Hippocampal formation (tissue), 2 donors: ENCODE measurements around the gene YPEL5.

Experiments
- DNase-seq, 2 donors: peaks; one replicate each; lab custom pipeline; 2025; lab: John Stamatoyannopoulos, UW

YPEL5 gene

DNA sequence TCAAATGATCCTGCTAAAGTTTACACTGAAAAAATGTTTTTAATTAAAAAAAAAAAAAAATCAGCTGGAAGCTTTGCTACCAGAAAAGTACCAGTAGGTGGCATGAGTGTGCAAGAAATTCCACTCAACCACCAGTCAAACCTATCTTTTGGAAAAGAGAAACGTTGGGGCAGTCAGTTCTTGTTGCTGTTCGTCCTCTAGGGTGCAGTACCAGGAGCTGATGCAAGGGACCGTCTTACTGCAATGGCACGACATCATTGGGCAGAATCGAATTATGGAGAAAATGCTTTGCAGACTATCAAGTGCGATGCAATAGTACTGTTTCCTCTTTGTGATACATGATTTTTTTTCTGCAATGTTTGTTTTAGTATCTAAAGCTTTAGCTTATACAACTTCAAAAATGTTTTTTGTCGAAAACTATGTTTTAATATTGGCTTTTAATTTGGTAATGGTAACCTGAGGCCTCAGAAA, 18.3 kb downstream of the YPEL5 start:
- DNase-seq: peak; percentile 29 to 91

DNA sequence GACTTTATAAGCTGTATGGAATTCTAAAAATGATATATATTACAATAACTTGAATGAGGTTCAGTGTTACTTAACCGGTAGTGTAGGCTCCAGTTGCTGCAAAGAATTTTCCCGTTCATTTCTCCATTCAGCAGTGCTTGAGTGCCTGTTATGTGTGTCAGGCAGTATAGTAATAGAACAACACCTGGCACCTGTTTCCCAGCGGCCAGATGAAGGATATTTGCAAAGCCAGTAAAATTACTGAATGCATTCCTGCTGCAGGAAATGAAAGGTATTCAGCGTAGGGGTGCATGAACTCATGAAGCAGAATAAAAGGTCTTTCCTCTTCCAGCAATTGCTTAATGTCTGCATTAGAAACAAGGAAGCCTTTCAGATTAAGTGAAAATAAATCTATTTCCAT, 18.8 kb downstream of the YPEL5 start:
- no peak for DNase-seq

DNA sequence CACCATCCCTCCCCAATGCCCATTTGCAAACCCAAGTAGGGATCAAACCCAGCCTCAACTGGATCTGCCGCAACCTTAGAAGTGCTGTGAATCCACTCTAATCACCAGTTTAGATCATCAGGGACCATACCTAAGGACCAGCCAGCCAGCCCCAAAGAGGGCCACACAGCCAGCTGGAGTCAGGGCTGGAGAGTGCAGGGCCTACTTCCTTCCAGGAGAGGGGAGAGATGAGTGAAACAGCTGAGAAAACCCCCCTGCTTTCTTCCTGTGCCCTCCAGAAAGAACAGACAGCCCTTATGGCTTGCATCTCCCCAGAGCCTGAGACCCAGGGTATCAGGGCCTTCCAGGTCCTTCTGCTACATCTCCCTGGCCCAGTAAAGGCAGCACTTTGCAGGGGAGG, 25.8 kb downstream of the YPEL5 start:
- DNase-seq: no peak

DNA sequence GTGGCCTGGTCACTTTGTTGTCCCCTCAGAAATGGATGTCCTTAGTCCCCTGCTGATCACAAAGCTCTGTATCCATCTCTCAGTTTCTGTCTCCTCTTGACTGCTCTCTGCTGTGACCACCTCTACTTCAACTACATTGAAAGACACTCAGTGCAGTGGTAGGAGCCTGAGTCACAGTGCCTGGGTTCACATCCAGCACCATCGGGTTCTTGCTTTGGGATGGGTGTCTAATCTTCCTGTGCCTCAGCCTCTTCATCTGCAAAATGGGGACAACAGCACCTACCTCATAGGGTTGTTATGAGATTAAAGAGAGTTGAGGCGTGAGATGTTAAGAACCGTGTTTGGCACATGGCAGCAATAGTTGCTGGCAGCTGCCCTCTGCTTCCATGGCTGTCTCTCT, 30.6 kb downstream of the YPEL5 start:
- DNase-seq: no peak

DNA sequence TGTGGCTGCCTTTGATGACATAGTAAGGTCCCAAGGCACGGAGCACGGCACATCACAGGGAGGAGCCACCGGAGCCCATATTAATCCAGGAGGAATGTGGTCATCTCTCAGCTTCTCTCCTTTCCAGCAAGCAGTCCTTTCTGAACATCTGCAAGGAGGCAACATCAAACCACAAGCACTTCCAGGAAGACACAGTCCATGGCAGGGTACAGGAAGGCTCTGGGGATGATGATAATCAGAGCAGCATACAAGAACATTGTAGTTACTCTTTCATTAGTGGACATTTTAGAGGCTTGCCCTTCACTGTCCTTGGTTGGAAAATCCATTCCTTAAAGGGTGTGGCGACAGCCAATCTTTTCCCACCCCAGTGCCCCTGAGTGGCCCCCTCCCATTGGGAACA, 31.1 kb downstream of the YPEL5 start:
- no peak for DNase-seq

DNA sequence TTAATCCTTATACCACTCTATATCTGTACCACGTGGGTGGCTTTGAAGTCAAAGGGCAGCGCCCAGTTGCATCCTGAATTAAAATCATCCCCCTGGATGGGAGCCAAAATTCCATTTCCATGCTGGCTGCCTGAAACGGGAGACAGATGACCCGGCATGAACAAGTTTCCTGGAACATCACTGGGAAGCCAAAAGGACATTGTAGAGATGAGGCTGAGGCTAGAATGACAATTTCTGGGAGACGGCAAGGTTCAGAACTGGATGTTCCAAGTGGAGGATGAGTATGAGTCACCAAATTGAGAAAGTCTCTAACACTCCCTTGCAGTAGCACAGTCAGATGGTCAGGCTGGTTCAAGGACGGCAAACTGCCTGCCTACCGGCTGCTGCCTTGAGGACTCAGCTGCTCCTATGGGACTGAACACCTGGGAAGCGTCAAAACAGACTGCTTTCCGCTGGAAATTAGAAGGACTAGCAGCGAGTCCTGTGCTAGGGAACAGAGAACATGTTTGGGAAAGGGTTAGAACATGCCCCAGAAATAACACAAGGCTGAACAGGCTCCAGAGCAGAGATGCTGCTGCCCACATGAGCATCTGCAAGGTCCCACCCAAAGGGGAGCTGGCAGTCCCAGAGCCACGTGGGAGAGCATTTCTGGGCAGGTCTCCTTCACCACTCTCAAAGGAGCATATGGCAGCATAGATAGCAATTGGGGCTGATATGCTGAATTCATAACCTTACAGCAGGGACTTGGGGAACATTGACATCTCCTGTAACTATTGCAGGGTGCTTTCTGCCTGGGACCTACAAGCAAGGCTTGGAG, 32.0 kb downstream of the YPEL5 start:
- peak; percentile 3 to 26 for DNase-seq

DNA sequence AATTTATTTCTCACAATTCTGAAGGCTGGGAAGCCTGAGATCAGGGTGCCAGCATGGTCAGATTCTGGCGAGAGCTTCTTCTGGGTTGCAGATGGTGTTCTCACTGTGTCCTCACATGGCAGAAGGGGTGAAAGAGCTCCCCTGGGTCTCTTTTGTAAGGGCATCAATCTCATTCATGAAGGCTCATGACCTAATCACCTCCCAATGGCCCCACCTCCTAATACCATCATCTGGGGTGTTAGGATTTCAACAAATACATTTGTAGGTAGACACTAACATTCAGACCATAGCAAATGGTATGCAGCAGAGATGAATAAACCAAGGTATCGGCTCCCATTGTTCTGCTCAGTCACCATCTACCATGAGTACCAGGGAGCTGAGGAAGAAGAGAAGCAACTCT, 32.7 kb downstream of the YPEL5 start:
- no peak for DNase-seq

DNA sequence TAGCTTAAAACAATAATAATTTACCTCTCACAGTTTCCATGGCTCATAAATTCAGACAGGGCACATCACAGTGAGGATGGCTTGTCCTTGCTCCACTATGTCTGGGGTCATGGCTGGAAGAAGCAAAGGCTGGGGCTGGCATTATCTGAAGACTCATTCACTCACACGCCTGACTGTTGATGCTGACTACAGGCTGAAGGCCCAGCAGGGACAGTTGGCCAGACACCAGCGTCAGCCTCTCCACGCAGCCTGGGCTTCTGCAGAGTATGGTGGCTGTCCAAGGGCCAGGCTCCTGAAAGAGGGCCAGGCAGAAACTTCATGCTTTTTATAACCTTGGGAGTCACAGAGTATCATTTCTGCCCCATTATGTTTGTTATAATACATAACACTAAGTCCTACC, 33.4 kb downstream of the YPEL5 start:
- no peak for DNase-seq

DNA sequence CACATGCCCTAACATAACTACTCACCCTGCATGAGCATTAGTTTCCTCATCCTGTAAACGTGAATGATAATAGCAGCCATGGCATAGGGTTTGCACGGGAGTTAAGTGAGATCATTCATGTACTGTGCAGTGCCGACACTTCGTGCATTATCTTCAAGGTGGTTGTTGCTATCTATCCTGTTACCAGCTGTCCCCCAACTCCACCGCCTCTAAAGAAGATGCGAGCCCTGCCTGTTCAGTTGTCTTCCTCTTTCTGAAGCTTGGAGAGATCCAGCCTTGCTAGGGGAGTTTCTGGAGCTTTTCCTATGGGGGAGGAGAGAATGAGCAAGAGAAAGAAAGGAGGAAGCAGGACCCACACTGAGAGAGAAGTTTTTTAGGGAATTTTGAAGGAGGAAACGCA, 34.4 kb downstream of the YPEL5 start:
- DNase-seq: no peak

DNA sequence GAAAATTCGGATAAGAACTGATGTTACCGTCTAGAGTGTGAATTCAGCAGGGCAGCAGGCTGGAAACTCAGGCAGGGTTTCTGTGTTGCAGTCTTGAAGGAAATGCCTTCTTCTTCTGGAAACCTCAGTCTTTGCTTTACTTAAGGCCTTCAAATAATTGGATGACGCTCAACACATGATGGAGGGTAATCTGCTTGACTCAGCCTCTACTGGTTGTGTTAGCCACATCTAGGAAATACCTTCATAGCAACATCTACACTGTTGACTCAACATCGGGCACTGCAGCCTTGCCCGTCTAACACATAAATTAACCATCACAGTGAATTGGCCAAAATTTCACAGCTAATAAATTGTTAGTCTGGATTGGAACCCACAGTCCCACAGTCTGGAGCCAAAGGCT, 37.2 kb downstream of the YPEL5 start:
- DNase-seq: no peak

DNA sequence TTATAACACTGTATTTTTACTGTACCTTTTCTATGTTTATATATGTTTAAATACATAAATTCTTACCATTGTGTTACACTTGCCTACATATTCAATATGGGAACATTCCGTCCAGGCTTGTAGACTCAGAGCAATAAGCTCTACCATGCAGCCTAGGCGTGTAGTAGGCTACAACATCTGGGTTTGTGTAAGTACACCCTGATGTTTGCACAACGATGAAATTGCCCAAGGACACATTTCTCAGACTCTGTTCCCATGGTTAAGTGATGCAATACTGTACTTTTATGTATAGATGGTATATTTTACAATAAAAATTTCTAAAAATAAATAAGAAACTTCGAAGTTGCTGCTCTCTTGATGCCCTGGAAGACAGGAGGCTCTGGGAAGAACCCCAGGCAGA, 38.4 kb downstream of the YPEL5 start:
- no peak for DNase-seq

DNA sequence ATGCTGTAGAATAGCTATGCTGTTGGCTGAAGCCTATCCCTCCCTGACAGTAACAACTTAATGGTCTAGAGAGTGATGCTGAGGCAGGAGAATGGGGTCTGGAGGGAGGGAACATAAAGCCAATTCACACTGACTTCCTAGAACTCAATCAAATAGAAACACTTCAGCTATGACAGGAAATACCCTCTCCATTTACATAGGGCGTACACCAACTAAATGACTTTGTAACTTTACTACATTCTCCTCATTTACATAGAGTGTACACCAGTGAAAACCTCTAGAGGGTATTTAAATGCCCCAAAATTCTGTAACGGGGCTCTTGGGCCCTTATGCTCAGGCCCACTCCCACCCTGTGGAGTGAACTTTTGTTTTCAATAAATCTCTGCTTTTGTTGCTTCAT, 41.5 kb downstream of the YPEL5 start:
- no peak for DNase-seq

DNA sequence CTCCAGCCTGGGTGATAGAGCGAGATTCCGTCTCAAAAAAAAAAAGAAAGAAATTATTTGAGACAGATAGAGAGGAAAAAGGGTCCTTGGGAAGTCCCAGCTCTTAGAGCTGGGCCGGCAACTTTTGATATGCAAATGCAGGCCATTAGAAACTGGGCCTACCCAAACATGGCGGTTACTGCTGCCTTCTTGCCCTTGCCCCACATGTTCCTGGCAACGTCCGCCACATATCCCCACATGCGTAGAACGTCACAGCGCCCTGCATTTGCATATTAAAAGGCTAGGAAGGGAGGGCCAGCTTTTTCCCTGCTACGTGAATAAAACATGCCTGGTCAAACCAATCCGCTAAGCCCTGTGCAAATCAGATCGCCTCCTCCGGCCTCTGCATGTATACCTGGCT, 43.8 kb downstream of the YPEL5 start:
- no peak for DNase-seq

DNA sequence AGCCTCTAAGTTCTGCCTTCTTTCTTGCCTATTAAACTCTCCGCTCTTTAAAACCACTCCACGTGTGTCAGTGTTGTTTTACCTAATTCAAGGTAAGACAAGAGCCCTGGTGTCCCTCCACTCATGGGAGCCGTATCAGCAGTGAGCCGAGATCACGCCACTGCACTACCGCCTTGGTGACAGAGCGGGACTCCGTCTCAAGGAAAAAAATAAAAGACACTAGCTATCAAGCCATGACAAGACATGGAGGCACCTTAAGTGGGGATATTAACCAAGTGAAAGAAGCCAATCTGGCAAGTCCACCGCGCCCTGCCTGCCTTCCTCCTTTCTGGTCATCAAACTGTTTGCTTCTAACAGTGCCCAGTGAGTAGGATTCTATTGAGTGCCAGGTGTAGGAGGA, 44.3 kb downstream of the YPEL5 start:
- DNase-seq: no peak

DNA sequence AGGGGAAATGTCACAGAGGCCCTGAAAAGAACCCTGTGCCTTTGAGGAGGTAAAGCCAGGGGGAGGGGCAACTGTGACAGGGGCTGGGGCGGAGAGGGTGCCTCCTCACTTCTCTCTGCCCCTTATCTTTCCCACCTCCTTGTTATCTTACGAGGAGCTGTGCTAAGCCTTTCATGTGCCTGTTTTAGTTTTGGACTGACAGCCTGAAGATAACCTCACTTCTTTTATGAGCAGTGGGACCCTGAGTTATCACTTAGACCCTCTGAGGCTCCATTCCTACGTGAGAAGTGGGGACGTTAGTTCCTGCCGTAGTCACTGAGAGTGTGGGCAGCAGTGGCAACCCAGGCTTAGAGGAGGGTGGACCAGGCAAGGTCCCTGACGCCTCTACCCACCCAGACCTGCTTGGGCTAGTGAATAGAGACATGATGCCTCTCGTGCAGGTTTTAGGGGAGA, 45.0 kb downstream of the YPEL5 start:
- DNase-seq: no peak

DNA sequence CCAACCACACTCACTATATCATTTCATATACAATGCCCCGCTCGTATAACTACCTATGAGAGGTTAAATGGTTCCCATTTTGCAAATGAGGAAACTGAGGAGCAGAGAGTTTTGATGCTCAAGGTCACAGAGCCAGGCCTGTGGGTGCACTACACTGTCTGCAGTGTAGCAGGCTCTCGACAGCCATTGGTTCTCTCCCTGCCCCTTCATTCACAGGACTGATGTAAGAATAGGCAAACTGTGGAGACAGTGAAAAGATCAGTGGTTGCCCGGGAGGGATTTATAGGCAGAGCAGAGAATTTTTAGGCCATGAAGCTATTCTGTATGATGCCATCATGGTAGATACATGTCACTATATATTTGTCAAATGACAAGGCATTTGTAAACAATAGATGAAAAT, 45.5 kb downstream of the YPEL5 start:
- DNase-seq: no peak

DNA sequence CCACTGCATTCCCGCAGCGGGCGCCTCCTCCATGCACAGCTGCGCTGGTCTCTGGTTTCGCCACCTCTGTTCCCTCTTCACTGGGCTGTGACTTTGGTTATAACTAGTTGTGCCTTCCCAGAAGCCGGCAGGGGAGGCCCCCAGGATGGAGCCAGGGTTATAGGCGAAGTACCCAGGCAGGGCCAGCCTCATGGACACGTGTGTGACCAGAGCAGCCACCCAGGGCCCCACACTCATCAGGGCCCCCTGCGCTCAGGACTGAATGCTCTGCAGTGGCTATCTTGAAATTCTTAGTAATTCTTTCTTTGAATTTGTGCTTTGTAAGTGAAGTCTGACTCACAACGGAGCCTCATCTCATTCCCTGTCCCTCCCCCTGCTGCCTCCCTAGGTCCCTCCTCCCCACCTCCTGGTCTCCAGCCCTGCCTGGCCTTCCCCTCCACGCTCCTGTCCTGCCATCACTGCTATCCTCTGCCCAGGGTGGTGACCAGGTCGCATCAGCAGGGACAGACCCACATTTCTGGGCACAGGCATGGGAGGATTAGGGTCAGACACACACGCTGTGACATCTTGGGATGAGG, 46.4 kb downstream of the YPEL5 start:
- DNase-seq: no peak

DNA sequence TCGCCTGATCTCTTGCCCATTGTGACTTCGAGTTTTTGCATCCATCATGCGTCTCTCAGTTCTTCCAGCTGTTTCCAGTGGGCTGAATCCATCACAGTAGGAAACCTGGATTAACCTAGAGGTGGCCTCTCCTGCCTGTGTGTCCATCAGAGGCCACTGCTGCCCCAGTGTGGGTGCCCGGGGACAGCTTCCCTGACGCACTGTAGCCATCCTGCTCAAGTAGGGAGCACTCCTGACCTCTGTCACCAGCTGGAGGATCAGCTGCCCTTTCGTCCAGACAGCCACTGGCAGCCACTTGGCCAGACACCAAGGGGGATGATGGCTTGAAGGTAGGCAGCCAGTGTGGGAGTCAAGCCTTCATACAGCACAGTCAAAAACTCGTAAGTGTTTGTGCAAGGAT, 47.6 kb downstream of the YPEL5 start:
- DNase-seq: no peak

DNA sequence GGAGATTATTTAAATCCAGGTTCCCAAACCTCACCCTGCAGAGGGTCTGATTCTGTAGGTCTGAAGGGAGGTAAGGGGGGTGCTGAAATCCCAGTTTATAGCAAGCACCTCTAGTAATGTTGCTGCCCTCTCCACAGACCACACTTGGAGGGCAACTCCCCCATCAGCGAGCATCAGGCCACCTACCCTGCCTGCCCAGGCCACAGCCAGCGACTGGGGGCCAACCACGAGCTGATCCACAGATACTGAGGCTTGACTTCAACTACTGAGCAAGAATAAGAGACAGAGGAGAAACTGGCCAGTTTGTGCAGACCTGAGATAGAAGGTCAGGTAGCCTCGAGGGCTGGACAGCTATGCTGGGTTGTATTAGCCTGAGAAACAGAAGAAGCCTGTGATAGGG, 48.2 kb downstream of the YPEL5 start:
- no peak for DNase-seq

DNA sequence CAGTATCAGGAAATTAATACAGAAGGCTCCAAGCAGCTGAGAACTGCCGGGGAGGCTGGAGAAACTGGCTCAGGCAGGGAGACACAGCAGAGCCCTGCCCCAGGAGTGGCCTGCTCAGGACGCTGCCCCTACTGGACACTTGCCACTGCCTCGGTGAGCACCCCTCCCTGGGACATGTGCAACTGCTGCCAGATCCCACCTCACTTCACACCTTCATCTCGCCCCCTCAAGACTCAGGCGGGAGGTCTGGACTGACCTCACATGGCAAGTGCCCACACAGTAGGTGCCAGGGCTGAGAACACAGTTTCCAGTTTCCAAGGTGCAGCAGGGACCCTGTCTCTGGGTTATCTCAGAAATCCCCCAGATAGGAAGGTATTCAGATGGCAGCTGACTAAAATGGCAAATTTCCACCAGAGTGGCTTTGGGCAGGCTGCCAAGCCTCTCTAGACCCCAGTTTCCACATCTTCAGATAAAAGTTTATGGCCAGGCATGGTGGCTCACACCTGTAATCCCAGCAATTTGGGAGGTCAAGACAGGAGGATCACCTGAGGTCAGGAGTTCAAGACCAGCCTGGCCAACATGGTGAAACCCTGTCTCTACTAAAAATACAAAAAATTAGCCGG, 50.9 kb downstream of the YPEL5 start:
- DNase-seq: no peak

DNA sequence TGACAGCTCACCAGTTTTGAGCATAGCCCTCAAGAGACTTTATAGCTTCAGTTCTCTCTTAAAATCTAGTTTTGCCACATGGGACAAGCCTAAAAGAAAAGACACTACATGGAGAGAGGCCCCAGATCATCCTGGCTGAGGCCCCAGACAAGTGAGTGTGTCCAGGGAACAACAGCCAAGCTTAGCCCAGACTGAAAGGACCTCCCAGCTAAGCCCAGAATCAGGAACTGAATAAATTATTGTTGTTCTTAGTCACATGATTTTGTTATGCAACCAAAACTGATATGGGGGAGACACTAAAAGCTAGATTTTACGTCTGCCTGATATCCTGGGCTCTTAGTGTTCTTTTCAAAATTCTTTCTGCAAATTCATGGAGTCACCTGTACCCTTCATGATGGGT, 55.2 kb downstream of the YPEL5 start:
- DNase-seq: peak in 1 of 2 donors; percentile 23

DNA sequence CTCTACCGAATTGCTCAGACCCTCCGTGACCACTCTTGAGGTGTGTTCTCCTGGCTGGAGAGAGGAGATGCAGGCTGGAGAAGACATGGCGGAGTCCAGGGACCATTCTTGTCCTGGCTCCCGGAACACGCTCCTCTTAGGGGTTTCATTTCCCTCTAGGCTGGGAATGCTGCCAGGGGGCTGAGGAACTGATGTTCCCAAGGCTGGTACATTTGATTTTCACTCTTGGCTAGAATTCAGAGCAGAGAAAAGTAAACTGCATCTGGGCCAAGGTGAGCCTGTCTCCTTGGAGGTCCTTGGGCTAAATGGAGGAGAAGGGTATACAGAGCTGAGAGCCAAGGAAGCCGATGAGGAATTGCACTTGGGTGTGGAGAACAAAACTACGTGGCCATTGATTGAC, 56.3 kb downstream of the YPEL5 start:
- DNase-seq: peak in 1 of 2 donors; percentile 13

DNA sequence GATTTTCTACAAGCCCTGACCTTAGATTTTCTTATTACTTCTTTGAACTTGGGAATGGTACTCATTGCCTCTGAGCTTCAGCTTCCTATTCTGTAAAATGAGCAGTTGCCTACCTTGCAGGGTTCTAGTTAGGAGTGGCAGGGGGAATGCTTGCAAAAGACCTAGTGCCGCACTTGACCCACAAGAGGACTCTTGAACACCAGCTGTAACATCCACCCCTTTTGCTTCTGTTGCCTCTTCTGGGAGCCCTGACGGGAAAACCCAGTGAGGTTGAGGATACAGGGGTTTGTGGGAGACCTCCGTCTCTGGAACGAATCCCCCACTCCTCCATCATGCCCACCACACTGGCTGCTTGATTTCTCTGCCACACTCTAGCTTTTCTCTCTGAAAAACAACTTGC, 57.5 kb downstream of the YPEL5 start:
- no peak for DNase-seq
